Activated CD4-positive, alpha-beta memory T cell treated with anti-CD3 and anti-CD28 coated beads, Interleukin-2, amount 10 ng/mL, durations not matched to agents 7 days and 5 days (primary cell): ENCODE data around the gene KLHL4. TPM values are rescaled to one million over a fixed set of nuclear protein-coding genes. Genes with fewer than 3 reads are reported as not detected.
"Not testable (repeated sequence)": the region's sequence is repeated elsewhere in the genome, so short reads cannot be mapped to it uniquely, and the experiment has no call there.

ENCODE experiments used
- CTCF ChIA-PET: fragments of 350-600 bp; sonication (Branson Sonifier 250); formaldehyde crosslinking; loops from one replicate; lab custom pipeline; 2021; ENCODE audit warnings: antibody characterized with exemption, inconsistent platforms; lab: Charles Lee
- POLR2A ChIA-PET: fragments of 350-600 bp; sonication (Branson Sonifier 250); formaldehyde crosslinking; loops from one replicate; lab custom pipeline; 2021; ENCODE audit warnings: antibody characterized with exemption; lab: Charles Lee
- DNase-seq: peaks from one replicate; pipeline ENCODE4 v3.0.0-alpha.2; 2020
- H3K27ac Mint-ChIP-seq: one replicate; pipeline ENCODE4 v1.8.0; 2021; ENCODE audit warnings: mild to moderate bottlenecking, mixed read lengths
- H3K27me3 Mint-ChIP-seq: one replicate; pipeline ENCODE4 v1.8.0; 2021; ENCODE audit warnings: mixed read lengths
- H3K36me3 Mint-ChIP-seq: one replicate; pipeline ENCODE4 v1.8.0; 2021; ENCODE audit warnings: low read depth, mixed read lengths
- H3K4me1 Mint-ChIP-seq: one replicate; pipeline ENCODE4 v1.8.0; 2021; ENCODE audit warnings: mixed read lengths
- H3K4me3 Mint-ChIP-seq: one replicate; pipeline ENCODE4 v1.8.0; 2021; ENCODE audit warnings: mild to moderate bottlenecking, mixed read lengths
- H3K9me3 Mint-ChIP-seq: one replicate; pipeline ENCODE4 v1.8.0; 2021; ENCODE audit warnings: mixed read lengths
- total RNA-seq, 2 experiments: library from RNA; stranded (reverse); gene quantifications; one replicate each; pipeline ENCODE4 v1.2.3, GENCODE V29; 2021

Gene KLHL4, protein sequence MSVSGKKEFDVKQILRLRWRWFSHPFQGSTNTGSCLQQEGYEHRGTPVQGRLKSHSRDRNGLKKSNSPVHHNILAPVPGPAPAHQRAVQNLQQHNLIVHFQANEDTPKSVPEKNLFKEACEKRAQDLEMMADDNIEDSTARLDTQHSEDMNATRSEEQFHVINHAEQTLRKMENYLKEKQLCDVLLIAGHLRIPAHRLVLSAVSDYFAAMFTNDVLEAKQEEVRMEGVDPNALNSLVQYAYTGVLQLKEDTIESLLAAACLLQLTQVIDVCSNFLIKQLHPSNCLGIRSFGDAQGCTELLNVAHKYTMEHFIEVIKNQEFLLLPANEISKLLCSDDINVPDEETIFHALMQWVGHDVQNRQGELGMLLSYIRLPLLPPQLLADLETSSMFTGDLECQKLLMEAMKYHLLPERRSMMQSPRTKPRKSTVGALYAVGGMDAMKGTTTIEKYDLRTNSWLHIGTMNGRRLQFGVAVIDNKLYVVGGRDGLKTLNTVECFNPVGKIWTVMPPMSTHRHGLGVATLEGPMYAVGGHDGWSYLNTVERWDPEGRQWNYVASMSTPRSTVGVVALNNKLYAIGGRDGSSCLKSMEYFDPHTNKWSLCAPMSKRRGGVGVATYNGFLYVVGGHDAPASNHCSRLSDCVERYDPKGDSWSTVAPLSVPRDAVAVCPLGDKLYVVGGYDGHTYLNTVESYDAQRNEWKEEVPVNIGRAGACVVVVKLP
- total RNA-seq, result under 1 TPM; 0.05 to 0.08 TPM

DNA sequence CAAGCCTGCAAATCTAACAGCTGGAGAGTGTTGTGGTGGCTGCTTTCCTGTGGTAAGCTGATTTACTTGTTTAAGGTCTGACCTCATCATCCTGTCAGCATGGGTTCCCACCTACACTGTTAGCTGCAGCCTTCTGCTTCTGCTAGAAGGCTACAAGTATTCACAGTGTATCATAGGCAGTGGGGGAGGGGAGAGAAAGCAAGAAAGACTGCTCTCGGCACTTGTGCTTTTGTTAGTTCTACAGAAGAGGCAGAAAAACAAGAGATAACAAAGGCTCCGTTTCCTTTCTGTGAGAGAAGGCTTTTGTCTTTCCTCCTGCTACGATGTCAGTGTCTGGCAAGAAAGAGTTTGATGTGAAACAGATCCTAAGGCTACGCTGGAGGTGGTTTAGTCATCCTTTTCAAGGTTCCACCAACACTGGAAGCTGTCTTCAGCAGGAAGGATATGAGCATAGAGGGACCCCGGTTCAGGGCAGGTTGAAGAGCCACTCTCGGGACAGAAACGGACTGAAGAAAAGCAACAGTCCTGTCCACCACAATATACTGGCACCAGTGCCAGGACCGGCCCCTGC, at the start of gene KLHL4:
Gene KLHL4 (plus strand): TSS at position 232 of the 571 bp plus-strand sequence. CDS start 92 bp downstream, at position 324.
- no peak for DNase-seq
- H3K4me1 Mint-ChIP-seq, result no peaks in the 10 kb centered on the region
- ChIA-PET CTCF (no interaction called here), POLR2A (no interaction called here)
- H3K27ac Mint-ChIP-seq, result no peak within 1 kb of the TSS
- no peaks in the 10 kb centered on the region for H3K9me3 Mint-ChIP-seq
- H3K36me3 Mint-ChIP-seq, result no peaks in the 10 kb centered on the region
- H3K4me3 Mint-ChIP-seq, result no peak within 1 kb of the TSS
- no peaks in the 10 kb centered on the region for H3K27me3 Mint-ChIP-seq

DNA sequence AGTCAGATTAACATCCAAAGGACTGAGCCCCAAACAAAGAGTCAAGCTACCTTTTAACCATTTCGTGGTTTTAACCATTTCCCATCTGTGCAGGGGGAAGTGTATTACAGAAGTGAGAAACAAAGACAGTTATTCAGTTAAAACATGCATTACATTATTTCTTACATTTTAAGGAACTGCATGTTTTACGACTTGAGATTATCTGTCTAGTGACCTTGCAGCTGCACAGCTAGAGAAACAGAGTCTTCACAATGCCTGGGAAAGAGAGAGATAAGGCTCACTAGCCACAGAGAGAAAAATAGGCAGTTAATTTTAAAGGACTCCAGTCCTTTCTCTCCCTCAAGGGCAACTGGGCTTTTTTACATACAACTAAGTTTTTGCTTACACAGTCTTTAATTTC, 48.7 kb upstream of the KLHL4 start:
- H3K9me3 Mint-ChIP-seq, result no peaks in the 10 kb centered on the region
- no peaks in the 10 kb centered on the region for H3K27me3 Mint-ChIP-seq
- POLR2A ChIA-PET, result no interaction called here
- H3K27ac Mint-ChIP-seq, result no peak overlapping the region
- CTCF ChIA-PET, result no interaction called here
- H3K4me1 Mint-ChIP-seq, result no peaks in the 10 kb centered on the region
- no peaks in the 10 kb centered on the region for H3K36me3 Mint-ChIP-seq
- H3K4me3 Mint-ChIP-seq, result no peak overlapping the region
- no peak for DNase-seq

DNA sequence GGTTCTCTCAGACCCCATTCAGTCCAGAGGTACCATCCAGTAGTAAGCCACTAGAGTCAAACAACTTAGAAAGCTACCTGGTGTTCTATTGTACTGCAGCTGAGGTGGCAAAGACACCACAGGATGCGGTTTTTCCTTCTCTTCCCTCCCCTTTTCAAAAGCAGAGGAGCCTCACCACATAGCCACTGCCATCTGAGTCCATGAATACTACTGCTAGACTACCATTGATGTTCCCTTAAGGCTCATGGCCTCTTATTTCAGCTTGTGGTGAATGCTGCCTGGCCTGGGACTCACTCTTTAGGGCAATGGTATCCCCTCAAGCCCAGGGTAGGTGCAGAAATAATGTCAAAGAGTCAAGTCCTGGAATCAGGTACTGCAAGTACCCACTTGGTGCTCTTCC, 41.8 kb upstream of the KLHL4 start:
- Mint-ChIP-seq H3K4me1 (no peaks in the 10 kb centered on the region), H3K4me3 (no peak overlapping the region), H3K36me3 (no peaks in the 10 kb centered on the region), H3K27me3 (no peaks in the 10 kb centered on the region), H3K27ac (no peak overlapping the region), H3K9me3 (no peaks in the 10 kb centered on the region)
- ChIA-PET CTCF (no interaction called here), POLR2A (no interaction called here)
- no peak for DNase-seq

DNA sequence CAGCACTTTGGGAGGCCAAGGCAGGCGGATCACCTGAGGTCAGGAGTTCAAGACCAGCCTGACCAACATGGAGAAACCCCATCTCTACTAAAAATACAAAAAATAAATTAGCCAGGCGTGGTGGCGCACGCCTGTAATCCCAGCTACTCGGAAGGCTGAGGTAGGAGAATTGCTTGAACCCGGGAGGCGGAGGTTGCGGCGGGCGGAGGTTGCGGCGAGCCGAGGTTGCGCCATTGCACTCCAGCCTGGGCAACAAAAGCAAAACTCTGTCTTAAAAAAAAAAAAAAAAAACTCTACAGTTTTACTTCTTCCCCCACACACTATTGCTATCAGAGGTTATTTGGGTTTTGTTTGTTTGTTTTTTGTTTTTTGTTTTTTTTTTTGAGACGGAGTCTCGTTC, 38.9 kb upstream of the KLHL4 start:
- H3K4me1 Mint-ChIP-seq, H3K4me3 Mint-ChIP-seq, H3K27ac Mint-ChIP-seq, H3K36me3 Mint-ChIP-seq, H3K9me3 Mint-ChIP-seq, CTCF ChIA-PET, DNase-seq, H3K27me3 Mint-ChIP-seq, POLR2A ChIA-PET: not testable (repeated sequence)

DNA sequence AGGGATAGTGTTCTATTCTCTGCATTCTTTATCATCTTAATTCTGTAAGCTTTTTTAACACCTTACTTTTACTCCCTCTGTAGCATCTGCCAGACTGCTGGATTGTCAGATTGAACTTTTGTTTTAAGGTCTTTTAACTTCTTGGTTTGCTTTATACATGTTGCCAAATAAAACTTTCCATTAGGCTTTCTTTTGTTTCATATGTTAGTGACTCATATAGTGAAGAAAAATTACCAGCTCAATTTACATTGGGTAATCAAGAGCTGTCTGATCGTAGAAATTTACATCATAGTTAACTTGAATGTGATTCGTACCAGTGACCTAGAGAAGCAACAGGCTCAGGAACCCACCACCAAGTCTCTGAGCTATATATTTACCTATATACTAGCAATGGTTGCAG, 28.5 kb upstream of the KLHL4 start:
- no peak for DNase-seq
- ChIA-PET CTCF (no interaction called here), POLR2A (no interaction called here)
- H3K4me3 Mint-ChIP-seq, result no peak overlapping the region
- H3K9me3 Mint-ChIP-seq, result no peaks in the 10 kb centered on the region
- H3K36me3 Mint-ChIP-seq, result no peaks in the 10 kb centered on the region
- H3K4me1 Mint-ChIP-seq, result no peaks in the 10 kb centered on the region
- H3K27ac Mint-ChIP-seq, result no peak overlapping the region
- no peaks in the 10 kb centered on the region for H3K27me3 Mint-ChIP-seq

DNA sequence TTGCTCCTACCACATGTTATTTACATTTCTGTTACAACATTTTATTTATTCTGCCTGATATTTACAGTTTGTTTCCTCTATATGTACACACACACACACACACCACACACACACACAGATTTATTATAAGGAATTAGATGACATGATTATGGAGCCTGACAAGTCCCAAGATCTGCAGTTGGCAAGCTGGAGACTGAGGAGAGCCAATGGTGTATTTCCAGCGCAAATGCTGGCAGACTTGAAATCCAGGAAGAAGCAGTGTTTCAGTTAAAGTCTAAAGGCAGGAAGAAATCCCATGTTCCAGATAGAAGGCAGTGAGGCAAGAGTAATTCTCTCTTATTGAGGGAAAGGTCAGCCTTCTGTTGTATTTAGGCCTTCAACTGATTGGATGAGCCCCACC, 1.8 kb upstream of the KLHL4 start:
- Mint-ChIP-seq H3K4me1 (no peaks in the 10 kb centered on the region), H3K36me3 (no peaks in the 10 kb centered on the region), H3K4me3 (no peak overlapping the region), H3K9me3 (no peaks in the 10 kb centered on the region), H3K27me3 (no peaks in the 10 kb centered on the region), H3K27ac (no peak overlapping the region)
- no peak for DNase-seq
- ChIA-PET POLR2A (no interaction called here), CTCF (no interaction called here)

DNA sequence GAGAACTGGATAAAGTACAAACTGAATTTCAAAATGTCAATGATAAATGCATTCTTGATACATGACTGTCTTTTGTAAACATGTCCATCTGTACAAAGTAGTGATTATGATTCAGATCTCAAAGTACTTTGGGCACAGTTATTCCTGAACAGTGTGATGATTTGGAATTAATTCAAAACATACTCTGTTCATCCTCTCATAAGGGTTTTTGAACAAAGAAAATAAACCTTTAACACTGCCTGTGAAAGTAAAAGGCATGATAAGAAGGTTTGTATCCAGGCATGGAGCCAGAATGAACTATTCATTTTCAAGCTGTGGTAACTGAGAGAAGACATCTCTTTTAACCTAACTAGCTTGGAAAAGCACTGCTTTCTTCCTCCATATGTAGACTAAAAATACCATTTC, 883 bp upstream of the KLHL4 start:
- H3K27ac Mint-ChIP-seq, result no peak overlapping the region
- POLR2A ChIA-PET, result no interaction called here
- CTCF ChIA-PET, result no interaction called here
- no peak overlapping the region for H3K4me3 Mint-ChIP-seq
- DNase-seq, result no peak
- no peaks in the 10 kb centered on the region for H3K9me3 Mint-ChIP-seq
- no peaks in the 10 kb centered on the region for H3K36me3 Mint-ChIP-seq
- H3K4me1 Mint-ChIP-seq, result no peaks in the 10 kb centered on the region
- H3K27me3 Mint-ChIP-seq, result no peaks in the 10 kb centered on the region

DNA sequence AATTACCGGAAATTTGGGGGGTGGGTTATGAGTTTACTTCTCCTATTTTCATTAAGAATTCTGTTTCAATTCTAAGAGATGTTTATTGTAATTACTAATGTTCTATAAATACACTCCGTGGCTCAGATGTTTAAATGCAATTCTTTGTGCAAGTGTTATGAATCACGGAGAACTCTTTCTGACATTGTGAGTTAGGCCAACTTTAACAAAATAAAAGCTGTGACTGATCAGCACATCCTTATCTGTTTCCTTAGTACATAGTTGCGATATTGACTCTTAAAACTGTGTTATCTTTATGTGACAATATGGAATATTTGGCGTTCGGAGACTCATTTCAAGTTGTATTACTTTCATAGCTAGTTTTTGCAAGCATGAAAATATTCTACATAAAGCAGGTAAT, 902 bp downstream of the KLHL4 start:
- no peaks in the 10 kb centered on the region for H3K27me3 Mint-ChIP-seq
- ChIA-PET POLR2A (no interaction called here), CTCF (no interaction called here)
- H3K4me3 Mint-ChIP-seq, result no peak overlapping the region
- no peaks in the 10 kb centered on the region for H3K9me3 Mint-ChIP-seq
- no peak overlapping the region for H3K27ac Mint-ChIP-seq
- no peaks in the 10 kb centered on the region for H3K36me3 Mint-ChIP-seq
- no peaks in the 10 kb centered on the region for H3K4me1 Mint-ChIP-seq
- DNase-seq, result no peak

DNA sequence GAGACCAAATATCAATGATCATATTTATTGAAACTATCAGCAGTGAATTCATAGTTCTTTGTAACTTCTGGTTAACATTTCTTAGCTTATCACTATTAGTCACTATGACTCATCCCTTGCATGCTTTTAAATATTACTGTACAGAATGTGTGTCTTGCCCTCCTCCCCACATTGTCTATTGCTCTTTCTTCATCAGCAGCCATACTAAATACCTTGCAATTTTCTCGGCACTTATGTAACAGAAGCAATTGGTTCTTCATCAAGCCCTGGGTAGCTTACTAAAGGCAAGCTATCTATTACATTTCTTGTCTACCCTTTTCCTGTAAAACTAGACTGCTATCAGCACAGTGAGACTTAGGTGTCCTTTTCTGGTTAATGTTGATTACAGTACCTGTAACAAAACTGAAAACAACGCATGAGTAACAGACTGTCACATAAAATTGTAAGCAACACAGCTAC, 8.2 kb downstream of the KLHL4 start:
- CTCF ChIA-PET, result no interaction called here
- DNase-seq, result no peak
- Mint-ChIP-seq H3K9me3 (no peaks in the 10 kb centered on the region), H3K36me3 (no peaks in the 10 kb centered on the region), H3K27ac (no peak overlapping the region), H3K4me3 (no peak overlapping the region), H3K4me1 (no peaks in the 10 kb centered on the region), H3K27me3 (no peaks in the 10 kb centered on the region)
- POLR2A ChIA-PET, result no interaction called here

DNA sequence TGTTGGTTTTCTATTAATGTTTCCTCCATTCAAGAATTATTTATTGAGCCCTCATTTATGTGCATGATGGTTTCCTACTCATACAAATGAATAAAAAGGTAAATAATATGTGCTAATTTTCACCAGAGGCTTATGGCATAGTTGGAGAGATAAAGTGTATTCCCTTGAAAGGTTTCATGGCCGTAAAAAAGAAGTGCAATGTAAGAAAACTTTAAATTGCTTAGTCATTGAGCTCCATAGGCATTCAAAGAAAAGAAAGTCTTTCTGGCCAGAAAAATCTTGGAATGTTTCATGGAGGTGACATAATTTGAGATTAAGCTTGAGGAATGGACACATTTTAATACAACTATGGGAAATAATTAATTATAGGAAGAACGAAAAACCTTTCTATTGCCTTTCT, 8.7 kb downstream of the KLHL4 start:
- Mint-ChIP-seq H3K27me3 (no peaks in the 10 kb centered on the region), H3K4me3 (no peak overlapping the region), H3K27ac (no peak overlapping the region), H3K9me3 (no peaks in the 10 kb centered on the region), H3K4me1 (no peaks in the 10 kb centered on the region), H3K36me3 (no peaks in the 10 kb centered on the region)
- ChIA-PET POLR2A (no interaction called here), CTCF (no interaction called here)
- DNase-seq, result no peak

DNA sequence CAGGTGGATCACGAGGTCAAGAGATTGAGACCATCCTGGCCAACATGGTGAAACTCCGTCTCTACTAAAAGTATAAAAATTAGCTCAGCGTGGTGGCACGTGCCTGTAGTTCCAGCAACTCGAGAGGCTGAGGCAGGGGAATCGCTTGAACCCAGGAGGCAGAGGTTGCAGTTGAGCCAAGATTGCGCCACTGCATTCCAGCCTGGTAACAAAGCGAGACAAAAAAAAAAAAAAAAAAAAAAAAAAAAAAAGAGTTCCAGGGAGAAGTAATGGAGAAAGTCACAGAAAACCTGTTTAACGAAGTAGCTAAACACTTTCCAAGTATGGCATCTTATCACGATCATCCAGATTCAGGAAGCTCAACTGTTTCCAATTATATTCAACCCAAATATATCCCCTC, 10.9 kb downstream of the KLHL4 start:
- Mint-ChIP-seq H3K27ac (no peak overlapping the region), H3K9me3 (no peaks in the 10 kb centered on the region), H3K27me3 (no peaks in the 10 kb centered on the region), H3K4me3 (no peak overlapping the region), H3K4me1 (no peaks in the 10 kb centered on the region), H3K36me3 (no peaks in the 10 kb centered on the region)
- ChIA-PET POLR2A (no interaction called here), CTCF (no interaction called here)
- DNase-seq, result no peak

DNA sequence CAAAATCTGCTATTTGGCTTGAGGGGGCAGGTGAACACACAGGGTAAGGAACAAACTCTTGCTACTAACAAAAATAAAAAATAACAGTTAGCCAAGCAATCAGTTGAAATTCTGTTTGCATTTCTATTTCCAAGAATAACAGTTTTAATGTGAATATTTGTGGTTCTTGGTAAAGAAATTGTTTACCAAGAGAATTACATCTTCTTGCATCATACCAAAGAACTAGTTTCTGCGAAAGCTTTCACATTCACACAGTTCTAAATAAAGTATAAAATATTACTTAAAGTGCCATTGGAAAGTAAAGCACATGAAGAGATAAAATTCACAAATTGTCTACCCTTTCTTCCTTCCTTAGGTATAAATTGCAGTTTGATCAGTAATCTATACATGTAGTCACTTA, 54.4 kb downstream of the KLHL4 start:
- no peak for DNase-seq
- Mint-ChIP-seq H3K36me3 (no peaks in the 10 kb centered on the region), H3K9me3 (no peaks in the 10 kb centered on the region), H3K4me1 (no peaks in the 10 kb centered on the region), H3K27me3 (no peaks in the 10 kb centered on the region), H3K27ac (no peak overlapping the region), H3K4me3 (no peak overlapping the region)
- ChIA-PET CTCF (no interaction called here), POLR2A (no interaction called here)

DNA sequence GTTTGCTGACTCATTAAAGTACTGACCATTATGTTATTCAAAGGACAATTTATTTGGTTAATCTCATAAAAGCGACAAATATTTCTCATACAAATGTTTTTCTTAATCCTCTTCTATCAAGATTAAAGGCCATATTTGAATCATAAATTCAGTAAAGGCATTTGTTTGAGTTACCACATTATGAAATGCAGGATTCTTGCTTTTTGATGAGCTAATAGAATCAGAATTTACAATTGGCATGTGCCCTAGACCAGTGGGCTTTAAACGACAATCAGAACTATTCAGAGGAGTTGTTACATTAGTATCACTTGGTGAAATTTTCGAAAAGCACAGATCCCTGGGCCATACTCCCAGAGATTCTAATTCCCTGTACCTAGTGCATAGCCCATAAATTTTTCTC, 55.3 kb downstream of the KLHL4 start:
- Mint-ChIP-seq H3K4me1 (no peaks in the 10 kb centered on the region), H3K36me3 (no peaks in the 10 kb centered on the region), H3K27ac (no peak overlapping the region), H3K27me3 (no peaks in the 10 kb centered on the region), H3K9me3 (no peaks in the 10 kb centered on the region), H3K4me3 (no peak overlapping the region)
- ChIA-PET CTCF (no interaction called here), POLR2A (no interaction called here)
- DNase-seq, result no peak
